RWPE2 (cell line): ENCODE measurements around the gene PAX9.

ENCODE experiments used
- ATAC-seq: fragments of 200-7000 bp; cut with Tn5 transposase; 3 replicates; pipeline ENCODE4 v1.9.1; 2021; ENCODE audit warnings: low read depth
- DNase-seq: peaks from one replicate; pipeline ENCODE4 v3.0.0-alpha.2; 2020; ENCODE audit warnings: low spot score
- H3K27ac ChIP-seq: fragments of 450-650 bp; 2 replicates; pipeline ENCODE4 v1.5.1; 2017; ENCODE audit warnings: mild to moderate bottlenecking; ENCODE audit not compliant: poor library complexity, severe bottlenecking
- H3K27me3 ChIP-seq: fragments of 250-450 bp; sonication (Bioruptor Pico); 2 replicates; pipeline ENCODE4 v1.5.1; 2021; ENCODE audit warnings: mild to moderate bottlenecking, moderate library complexity; ENCODE audit not compliant: insufficient read depth, poor library complexity, severe bottlenecking
- H3K36me3 ChIP-seq: fragments of 250-450 bp; sonication (Bioruptor Pico); 2 replicates; pipeline ENCODE4 v1.5.1; 2020; ENCODE audit warnings: low read depth, mild to moderate bottlenecking, moderate library complexity
- H3K4me1 ChIP-seq: fragments of 250-450 bp; sonication (Bioruptor Pico); 2 replicates; pipeline ENCODE4 v1.5.1; 2021; ENCODE audit warnings: mild to moderate bottlenecking, moderate library complexity; ENCODE audit not compliant: insufficient read depth, poor library complexity, severe bottlenecking
- H3K4me3 ChIP-seq: fragments of 250-450 bp; sonication (Bioruptor Pico); 2 replicates; pipeline ENCODE4 v1.5.1; 2021; ENCODE audit warnings: mild to moderate bottlenecking, moderate library complexity; ENCODE audit not compliant: severe bottlenecking
- H3K9me3 ChIP-seq: fragments of 250-450 bp; sonication (Bioruptor Pico); 2 replicates; pipeline ENCODE4 v1.5.1; 2021; ENCODE audit warnings: mild to moderate bottlenecking, moderate library complexity; ENCODE audit not compliant: severe bottlenecking
- TF ChIP-seq, protein P1 (sequence below): fragments of 450-650 bp; IDR thresholded peaks from one replicate; pipeline ENCODE4 v1.5.1; 2017; ENCODE audit warnings: mild to moderate bottlenecking, moderate library complexity; ENCODE audit not compliant: poor library complexity, severe bottlenecking

PAX9 gene

DNA sequence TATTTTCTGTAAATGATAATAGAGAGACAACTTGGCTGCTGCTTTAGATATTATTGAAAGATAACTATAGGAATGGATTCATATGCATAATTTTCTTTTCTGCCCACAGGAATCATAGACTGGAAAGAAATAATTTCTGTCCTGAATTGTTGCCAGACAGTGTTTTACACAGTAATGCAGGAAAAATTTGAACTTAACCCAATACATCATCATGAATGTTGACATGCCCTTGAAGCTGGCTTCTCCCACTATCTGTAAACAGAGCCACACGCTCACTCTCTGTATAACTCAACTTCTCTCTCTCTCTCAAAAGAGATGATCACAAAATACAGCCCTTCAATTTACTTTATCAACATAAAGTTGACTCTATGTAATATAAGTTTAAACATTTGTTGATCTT lies 56.6 kb downstream of the PAX9 start:
- TF ChIP-seq, protein P1, sequence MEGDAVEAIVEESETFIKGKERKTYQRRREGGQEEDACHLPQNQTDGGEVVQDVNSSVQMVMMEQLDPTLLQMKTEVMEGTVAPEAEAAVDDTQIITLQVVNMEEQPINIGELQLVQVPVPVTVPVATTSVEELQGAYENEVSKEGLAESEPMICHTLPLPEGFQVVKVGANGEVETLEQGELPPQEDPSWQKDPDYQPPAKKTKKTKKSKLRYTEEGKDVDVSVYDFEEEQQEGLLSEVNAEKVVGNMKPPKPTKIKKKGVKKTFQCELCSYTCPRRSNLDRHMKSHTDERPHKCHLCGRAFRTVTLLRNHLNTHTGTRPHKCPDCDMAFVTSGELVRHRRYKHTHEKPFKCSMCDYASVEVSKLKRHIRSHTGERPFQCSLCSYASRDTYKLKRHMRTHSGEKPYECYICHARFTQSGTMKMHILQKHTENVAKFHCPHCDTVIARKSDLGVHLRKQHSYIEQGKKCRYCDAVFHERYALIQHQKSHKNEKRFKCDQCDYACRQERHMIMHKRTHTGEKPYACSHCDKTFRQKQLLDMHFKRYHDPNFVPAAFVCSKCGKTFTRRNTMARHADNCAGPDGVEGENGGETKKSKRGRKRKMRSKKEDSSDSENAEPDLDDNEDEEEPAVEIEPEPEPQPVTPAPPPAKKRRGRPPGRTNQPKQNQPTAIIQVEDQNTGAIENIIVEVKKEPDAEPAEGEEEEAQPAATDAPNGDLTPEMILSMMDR: no peak
- Histone ChIP-seq H3K27me3 (no peaks in the 10 kb centered on the region), H3K9me3 (no peaks in the 10 kb centered on the region), H3K27ac (no peak overlapping the region), H3K4me3 (no peak overlapping the region), H3K4me1 (no peaks in the 10 kb centered on the region), H3K36me3 (no peaks in the 10 kb centered on the region)
- DNase-seq (no peak), ATAC-seq (no peak)

DNA sequence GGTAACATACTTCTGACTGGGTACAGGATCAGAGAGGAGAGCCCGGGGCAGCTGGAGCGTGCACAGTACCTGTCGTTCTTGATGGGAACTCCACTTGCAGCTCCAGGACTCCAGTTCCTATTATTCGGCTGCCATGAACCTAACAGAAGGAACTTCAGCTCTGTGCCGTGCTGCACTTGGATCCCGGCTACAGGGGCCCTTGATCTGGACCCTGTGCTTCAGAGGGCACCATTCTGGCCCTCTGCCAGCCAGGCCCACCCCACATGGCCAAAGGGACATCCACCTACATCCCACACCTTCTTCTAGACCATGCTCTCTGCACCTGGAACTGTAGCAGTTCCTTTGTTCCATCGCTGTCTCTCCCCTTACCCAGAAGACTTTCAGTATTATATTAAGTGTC lies 58.2 kb downstream of the PAX9 start:
- Histone ChIP-seq H3K27ac (no peak overlapping the region), H3K36me3 (no peaks in the 10 kb centered on the region), H3K4me3 (no peak overlapping the region), H3K27me3 (no peaks in the 10 kb centered on the region), H3K4me1 (no peaks in the 10 kb centered on the region), H3K9me3 (no peaks in the 10 kb centered on the region)
- DNase-seq: no peak
- TF ChIP-seq, protein P1: no peak
- ATAC-seq: no peak

DNA sequence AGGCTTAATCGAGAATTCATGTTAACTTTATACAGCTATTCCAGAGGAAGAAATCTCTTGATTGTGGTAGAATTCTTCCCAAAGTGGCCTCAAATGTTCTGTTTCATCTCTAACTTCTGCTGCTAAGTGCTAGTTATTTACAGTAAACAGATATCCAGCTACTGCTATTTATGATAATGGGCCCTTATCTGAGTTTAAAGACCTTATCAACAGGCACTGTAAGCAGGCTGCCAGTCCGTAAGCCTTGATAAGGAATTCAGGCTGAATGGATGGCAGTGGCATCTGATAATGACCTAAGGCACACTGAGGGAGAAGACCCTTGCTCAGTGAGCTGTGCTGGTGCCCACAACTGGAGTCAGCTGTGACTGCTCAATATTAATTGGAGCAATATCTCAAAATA lies 59.0 kb downstream of the PAX9 start:
- TF ChIP-seq, protein P1: no peak
- Histone ChIP-seq H3K9me3 (no peaks in the 10 kb centered on the region), H3K4me3 (no peak overlapping the region)

DNA sequence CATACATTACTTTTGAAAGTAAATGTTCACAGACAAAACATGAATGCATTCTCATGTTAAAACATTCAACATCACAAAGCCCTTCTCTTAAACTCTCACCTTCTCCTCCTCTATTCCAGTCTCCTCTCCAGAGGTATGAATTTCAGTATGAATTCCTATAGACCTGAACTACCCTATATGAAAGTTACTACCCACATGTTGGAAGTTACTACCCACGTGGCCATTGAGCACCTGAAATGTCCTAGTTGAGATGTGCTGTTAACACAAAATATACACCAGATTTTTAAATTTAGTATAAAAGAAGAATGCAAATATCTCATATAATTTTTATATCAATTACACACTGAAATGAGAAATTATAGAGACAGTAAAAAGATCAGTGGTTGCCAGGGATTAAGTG lies 60.2 kb downstream of the PAX9 start:
- no peaks in the 10 kb centered on the region for H3K9me3 ChIP-seq
- H3K36me3 ChIP-seq: no peaks in the 10 kb centered on the region
- DNase-seq (no peak), ATAC-seq (no peak)
- no peak overlapping the region for H3K27ac ChIP-seq
- TF ChIP-seq, protein P1: no peak
- no peaks in the 10 kb centered on the region for H3K27me3 ChIP-seq
- H3K4me3 ChIP-seq: no peak overlapping the region
- H3K4me1 ChIP-seq: no peaks in the 10 kb centered on the region

More for the DNA sequence above, 59.0 kb downstream of the PAX9 start:
- no peak for ATAC-seq
- no peaks in the 10 kb centered on the region for H3K4me1 ChIP-seq
- H3K27ac ChIP-seq: no peak overlapping the region
- no peaks in the 10 kb centered on the region for H3K36me3 ChIP-seq
- DNase-seq: no peak
- H3K27me3 ChIP-seq: no peaks in the 10 kb centered on the region

DNA sequence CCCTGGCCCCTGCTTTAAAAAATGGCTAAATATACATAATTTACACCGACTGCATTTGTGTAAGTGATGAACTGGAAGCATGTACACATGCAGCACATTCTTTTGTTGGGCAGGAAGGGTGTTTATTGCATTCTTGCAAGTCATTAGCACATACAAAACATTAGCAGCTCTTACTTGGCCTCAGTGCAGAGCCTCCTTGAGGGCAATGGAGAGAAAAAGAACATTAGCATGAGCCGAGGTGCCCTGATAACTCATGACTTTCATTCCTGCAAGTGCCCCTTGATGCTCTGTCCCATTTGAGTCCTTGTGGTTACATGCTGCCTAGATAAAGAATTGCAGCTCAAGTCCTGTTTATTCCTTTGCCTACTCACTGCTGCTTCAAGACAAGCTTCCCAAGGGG lies 61.9 kb downstream of the PAX9 start:
- Histone ChIP-seq H3K4me3 (no peak overlapping the region), H3K4me1 (no peaks in the 10 kb centered on the region), H3K27ac (no peak overlapping the region), H3K27me3 (no peaks in the 10 kb centered on the region), H3K36me3 (no peaks in the 10 kb centered on the region), H3K9me3 (no peaks in the 10 kb centered on the region)
- no peak for DNase-seq
- ATAC-seq: no peak
- TF ChIP-seq, protein P1: no peak
